HepG2 (cell line): ENCODE data around the gene BCAS3.

ENCODE experiments used
- ARNTL ChIP-seq: sonication (generic); formaldehyde crosslinking; IDR thresholded peaks from 2 replicates; pipeline ENCODE4 v1.4.0; 2020; ENCODE audit warnings: mild to moderate bottlenecking, missing genetic modification reagents
- ETV5 ChIP-seq: IDR thresholded peaks from 2 replicates; pipeline ENCODE4 v1.6.1; 2018; ENCODE audit warnings: missing biosample characterization, missing genetic modification reagents, inconsistent platforms, borderline replicate concordance
- EZH2 ChIP-seq: conservative IDR thresholded peaks from 2 replicates; pipeline ENCODE4 v1.6.1; 2012; ENCODE audit warnings: mild to moderate bottlenecking, low read depth, low read length, moderate library complexity
- JUN ChIP-seq: sonication (generic); formaldehyde crosslinking; IDR thresholded peaks from 2 replicates; pipeline ENCODE4 v1.4.0; 2020; ENCODE audit warnings: mild to moderate bottlenecking, missing genetic modification reagents
- KLF12 ChIP-seq: sonication (generic); formaldehyde crosslinking; IDR thresholded peaks from 2 replicates; pipeline ENCODE4 v1.4.0; 2020; ENCODE audit warnings: missing genetic modification reagents, borderline replicate concordance
- MIER2 ChIP-seq: IDR thresholded peaks from 2 replicates; pipeline ENCODE4 v1.6.1; 2016; ENCODE audit warnings: missing biosample characterization, missing genetic modification reagents
- SUZ12 ChIP-seq: fragments of 150-350 bp; IDR thresholded peaks from 2 replicates; pipeline ENCODE4 v1.6.1; 2014; ENCODE audit warnings: low read depth, low read length
- TEAD3 ChIP-seq: optimal IDR thresholded peaks from 2 replicates; pipeline ENCODE3; 2016; ENCODE audit warnings: borderline replicate concordance
- ZNF274 ChIP-seq: sonication (generic); formaldehyde crosslinking; IDR thresholded peaks from 2 replicates; pipeline ENCODE4 v1.5.1; 2020; ENCODE audit warnings: mild to moderate bottlenecking, missing genetic modification reagents
- ZSCAN30 ChIP-seq: sonication (generic); formaldehyde crosslinking; IDR thresholded peaks from 2 replicates; pipeline ENCODE4 v1.5.0; 2020; ENCODE audit warnings: mild to moderate bottlenecking, missing genetic modification reagents

DNA sequence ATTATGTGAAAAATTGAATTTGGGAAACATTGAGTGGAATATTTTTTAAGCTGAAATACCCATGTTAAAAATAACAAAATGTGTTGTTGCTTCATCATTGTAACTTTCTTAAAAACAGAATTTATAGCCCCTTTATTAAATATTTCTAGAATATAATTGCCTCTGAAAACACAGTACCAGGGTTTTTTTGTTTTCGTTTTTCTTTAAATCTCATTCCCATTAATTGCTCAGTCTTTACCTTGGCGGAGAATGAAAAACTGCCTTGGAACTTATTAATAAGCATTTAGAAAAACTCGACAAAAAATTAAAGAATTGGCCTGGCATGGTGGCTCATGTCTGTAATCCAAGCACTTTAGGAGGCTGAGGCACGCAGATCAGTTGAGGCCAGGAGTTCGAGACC, 526.8 kb downstream of the BCAS3 start:
- TF ChIP-seq ZSCAN30 (CRISPR knock-in tag) (no peak), SUZ12 (no peak), TEAD3 (CRISPR knock-in tag) (no peak), ARNTL (CRISPR knock-in tag) (no peak), KLF12 (CRISPR knock-in tag) (no peak), ETV5 (no peak), MIER2 (CRISPR knock-in tag) (no peak), JUN (no peak), EZH2 (no peak), ZNF274 (CRISPR knock-in tag) (no peak)
